Spleen (tissue), 7 donors: ENCODE measurements around the gene SLC1A3.

Source experiments
- CTCF ChIP-seq, 11 experiments: fragments of 200-600 bp in 7 of 11; fragments of 450-650 bp in 4 of 11; sonication (generic) in 4 of 11; IDR thresholded peaks in 8 of 11; conservative IDR thresholded peaks in 3 of 11; 1 replicate in 7 of 11; 2 replicates in 4 of 11; pipeline versions ENCODE4 v1.4.0 to v1.8.0; 2016 to 2021; ENCODE audit warnings: antibody characterized with exemption in 11 of 11, inconsistent platforms in 4 of 11, mild to moderate bottlenecking in 1 of 11
- POLR2A ChIP-seq, 3 donors: fragments of 450-650 bp; IDR thresholded peaks; one replicate each; pipeline ENCODE4 v1.5.1; 2017; ENCODE audit warnings: antibody characterized with exemption in 3 of 3, mild to moderate bottlenecking in 1 of 3
- donor health status: DM: no; HTN: no; CAD: no; lungs with moderate emphysema.
- donor health status: DM: no; HTN: no; CAD: no.
- donor health status: DM: no; HTN: no; CAD: no.

GRCh38 chr5:36655161-36655560 lies 48.8 kb downstream of the SLC1A3 start:
- TF ChIP-seq CTCF (IDR thresholded peaks at IDR 0.05 in 8 of 11, conservative IDR thresholded peaks at IDR 0.05 in 3 of 11) = no peak
- no peak for TF ChIP-seq POLR2A (IDR thresholded peaks at IDR 0.05)
